Mucosa of gallbladder (tissue), 1 donor: ENCODE data around the gene CCDC78. TPM values are rescaled to one million over a fixed set of nuclear protein-coding genes. Genes with fewer than 3 reads are reported as not detected.
"Not testable (repeated sequence)": the region's sequence is repeated elsewhere in the genome, so short reads cannot be mapped to it uniquely, and the experiment has no call there.

Source experiments
- DNase-seq: peaks from one replicate; pipeline ENCODE4 v3.0.0-alpha.2; 2020; ENCODE audit warnings: low spot score
- total RNA-seq: library from RNA; stranded (reverse); gene quantifications from one replicate; pipeline ENCODE4 v1.2.1, GENCODE V29; 2021
- donor health status: DM: no; HTN: no; CAD: no.

Gene CCDC78
- total RNA-seq, 1 donor from 2014 or later, result 3.3 TPM

DNA sequence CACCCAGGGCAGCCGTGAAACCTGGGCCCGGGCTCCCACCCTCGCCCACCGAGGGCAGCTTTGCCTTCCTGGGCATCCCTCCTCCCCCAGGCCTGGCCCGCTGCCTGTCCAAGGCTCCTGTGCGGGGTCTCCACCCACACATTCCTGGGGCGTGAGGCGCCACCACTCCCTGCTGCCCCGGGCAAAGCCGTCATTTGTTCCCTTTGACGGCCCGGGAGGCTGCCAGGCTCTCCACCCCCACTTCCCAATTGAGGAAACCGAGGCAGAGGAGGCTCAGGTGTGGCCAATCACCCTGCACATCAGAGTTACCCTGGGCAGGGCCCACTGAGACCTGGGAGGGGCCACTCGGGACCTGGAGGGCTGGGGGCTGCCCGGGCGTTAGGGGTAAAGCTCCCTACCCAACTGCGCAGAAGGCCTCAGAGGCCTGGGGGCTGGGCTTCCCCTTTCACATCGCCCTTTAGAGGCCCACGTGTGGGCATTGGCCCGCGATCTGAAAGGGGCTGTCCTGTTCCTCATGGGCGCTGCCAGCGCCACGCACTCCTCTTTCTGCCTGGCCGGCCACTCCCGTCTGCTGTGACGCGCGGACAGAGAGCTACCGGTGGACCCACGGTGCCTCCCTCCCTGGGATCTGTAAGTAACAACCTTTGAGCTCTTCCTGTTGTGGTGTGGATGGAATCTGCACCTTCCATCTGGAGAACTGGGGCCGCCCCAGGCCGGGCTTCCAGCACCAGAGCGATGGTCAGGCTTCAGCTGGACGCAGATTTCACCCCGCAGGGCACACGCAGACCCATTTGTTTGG lies 34.5 kb upstream of the CCDC78 start, which contains the start of gene MSLN:
TSS of gene MSLN (plus strand) at position 190 of the 799 bp plus-strand sequence. CDS start 1,947 bp downstream, outside the sequence.
- DNase-seq, result peak; percentile 40

DNA sequence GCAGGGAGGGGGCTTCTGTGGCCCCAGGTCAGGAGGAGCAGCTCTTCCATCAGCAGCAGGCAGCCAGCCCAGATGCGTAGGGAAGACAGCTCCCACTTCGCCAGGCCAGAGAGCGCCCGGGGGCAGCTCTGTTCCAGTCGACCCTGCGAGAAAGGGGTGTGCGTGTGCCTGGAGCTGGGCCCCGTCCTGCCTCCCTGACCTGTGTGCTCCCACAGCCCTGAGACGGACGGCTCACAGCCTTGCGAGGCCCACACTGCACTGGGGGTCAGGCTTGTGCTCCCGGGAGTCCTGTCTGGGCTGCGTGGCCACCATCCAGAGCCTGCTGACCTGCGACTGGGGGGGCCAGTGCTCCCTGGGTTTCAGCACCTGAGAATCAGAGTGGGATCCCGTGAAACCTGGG lies 33.8 kb upstream of the CCDC78 start:
- DNase-seq, result no peak

DNA sequence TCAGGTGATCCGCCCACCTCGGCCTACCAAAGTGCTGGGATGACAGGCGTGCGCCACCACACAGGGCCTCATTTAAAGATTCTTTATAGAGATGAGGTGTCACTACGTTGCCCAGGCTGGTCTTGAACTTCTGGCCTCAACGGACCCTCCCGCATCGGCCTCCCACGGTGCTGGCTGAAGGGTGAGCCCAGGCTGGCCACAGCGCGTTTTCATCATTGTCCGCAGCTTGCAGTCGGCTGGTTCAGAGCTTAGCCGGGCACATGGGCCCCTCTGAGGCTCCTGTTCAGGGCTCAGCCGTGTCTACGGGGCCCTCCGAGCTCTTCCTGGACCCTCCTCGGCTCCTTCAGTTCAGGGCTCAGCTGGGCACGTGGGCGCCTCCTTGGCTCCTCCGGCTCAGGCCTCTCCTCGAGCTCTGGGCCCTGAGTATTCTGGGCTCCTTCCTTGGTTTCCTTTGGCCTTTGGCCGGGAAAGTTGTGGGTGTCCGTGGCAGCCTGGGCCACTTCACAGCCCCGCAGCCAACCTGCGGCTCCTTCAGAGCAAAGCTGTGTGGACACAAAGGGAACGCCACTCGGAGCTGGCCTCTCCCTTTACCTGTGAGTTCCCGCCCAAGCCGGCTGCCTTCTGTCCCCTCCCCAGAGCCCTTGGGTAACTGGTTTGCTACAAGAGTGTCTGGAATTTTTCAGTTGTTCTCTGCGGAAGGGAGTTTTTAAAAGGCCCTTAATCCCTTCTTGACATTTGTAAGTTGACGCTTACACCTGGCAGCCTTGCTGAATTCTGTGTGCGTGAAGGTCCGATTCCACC lies 33.1 kb upstream of the CCDC78 start:
- no peak for DNase-seq

DNA sequence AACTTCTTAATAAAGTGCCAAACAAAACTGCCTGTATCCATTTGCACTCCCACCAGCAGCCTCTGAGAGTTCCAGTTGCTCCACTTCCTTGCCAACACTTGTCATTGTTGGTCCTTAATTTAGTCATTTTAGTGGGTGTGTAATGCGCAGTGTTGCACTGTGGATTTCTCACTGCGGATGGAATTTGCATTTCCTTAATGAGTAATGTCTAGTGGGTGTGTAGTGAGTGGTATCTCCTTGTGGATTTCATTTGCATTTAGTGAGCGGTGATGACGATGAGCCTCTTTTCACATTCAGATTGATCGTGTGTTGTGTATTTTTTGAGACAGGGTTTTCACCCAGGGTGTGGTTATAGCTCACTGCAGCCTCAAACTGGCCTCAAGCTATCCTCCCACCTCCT lies 30.2 kb upstream of the CCDC78 start:
- DNase-seq, result no peak

DNA sequence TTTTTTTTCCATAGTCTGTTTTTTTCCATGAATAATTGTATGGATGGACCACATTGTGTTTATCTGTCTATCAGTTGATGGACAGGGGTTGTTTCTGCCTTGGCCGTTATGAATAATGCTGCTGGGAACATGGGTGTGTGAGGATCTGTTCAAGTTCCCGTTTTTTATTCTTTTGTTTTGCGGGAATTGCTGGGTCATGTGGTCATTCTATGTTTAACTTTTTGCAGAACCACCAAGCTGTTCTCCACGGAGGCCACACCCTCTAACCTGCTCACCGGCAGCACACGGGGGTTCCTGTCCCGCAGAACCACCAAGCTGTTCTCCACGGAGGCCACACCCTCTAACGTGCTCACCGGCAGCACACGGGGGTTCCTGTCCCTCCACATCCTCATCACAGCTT lies 28.4 kb upstream of the CCDC78 start:
- no peak for DNase-seq

DNA sequence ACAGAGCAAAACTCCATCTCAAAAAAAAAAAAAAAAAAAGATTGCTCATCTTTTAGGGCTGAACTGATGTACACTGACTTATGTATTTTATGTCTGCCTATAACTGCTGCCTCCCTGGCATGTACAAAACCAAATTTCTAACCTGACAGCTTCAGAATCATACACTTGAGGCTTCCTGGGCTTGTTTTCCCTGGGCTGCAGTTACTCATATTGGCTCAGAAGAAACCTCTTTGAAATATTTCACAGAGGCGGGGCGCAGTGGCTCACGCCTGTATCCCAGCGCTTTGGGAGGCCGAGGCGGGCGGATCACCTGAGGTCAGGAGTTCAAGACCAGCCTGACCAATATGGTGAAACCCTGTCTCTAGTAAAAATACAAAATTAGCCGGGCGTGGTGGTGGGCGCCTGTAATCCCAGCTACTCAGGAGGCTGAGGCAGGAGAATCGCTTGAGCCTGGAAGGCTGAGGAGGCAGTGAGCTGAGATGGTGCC lies 27.9 kb upstream of the CCDC78 start:
- not testable (repeated sequence) for DNase-seq

DNA sequence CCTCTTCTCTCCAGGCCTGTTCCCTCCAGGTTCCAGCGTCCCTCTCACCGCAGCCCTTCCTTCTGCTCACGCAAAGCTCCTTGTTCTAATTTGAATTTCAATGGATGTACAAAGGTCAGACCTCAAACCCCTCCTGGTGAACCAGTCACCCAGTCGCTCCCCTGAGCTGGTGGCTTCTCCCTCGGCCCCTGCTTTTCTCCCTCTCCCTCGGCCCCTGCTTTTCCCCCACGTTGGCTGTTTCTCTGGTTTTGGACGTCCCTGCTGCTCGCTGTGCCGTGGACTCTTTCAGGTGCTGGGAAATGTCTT lies 25.7 kb upstream of the CCDC78 start:
- DNase-seq, result no peak

DNA sequence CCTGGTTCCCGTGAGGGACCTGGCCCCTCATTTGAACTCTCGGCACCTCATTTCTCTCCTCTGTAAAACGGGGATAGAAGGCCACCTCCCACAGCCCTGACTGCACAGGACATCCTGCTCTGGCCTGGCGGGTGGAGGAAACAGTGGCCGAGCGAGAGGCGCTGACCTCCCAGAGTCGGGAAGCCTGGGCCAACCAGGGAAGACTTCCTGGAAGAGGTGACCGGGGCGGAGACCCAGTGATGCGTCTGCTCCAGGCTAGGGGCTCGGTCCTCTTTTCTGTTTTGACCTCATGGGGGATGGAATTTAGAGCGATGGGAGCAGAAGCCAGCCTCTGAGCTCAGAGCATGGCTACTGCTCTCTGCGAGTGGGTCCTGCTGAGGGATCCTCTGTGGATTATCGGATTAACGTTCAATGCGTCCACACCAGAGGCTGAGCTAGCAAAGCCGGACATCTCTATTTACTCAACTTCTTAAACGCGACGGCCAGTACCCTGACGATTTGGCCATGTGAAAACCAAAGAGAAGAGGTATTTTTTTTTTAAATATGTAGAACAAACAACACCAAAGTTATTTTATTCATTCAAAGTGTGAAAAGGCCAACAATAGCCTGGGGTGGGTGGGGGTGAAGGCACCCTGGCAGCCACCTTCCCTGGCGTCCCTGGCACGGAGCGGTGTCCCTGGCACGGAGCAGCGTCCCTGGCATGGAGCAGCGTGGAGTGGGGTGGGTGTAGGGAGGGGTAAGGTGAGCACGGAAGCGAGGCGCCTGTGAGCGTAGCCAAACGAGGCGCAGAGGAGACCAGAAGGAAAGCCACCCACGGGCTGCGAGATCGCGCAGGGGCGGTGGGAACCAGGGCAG lies 25.1 kb upstream of the CCDC78 start:
- no peak for DNase-seq

DNA sequence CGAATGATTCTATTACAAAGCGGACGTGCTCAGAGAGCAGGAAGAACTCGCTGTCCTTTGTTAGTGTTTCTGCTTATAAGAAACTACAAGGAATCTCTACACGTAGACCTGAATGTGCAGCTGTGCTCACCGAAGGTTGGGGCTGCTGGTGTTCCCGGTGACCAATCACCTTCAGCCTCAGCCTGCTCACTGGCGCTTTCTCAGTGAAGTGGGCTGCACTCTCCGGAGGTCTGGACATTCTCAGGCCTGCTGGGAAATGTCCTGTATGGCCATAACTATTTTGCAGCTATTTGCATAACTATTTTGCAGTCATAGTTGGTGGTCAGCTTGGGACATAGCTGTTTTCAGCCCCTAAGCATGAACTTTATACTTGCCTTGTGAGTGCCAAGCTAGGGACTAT lies 24.2 kb upstream of the CCDC78 start:
- DNase-seq, result no peak

DNA sequence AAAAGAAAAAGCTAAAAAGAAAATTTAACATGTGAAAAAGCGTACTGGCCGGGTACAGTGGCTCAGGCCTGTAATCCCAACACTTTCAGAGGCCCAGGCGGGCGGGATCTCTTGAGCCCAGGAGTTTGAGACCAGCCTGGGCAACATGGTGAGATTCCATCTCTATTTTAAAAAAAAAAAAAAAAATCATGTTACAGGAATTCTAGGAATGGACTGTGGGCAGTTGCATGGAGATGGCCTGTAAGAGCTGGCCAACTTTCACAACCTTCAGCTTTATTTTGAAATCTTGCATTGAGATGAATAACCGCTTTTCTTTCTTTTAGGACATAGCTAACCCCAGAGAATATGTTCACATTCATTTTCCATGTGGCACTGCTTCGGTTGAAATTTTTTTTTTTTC lies 22.8 kb upstream of the CCDC78 start:
- no peak for DNase-seq

DNA sequence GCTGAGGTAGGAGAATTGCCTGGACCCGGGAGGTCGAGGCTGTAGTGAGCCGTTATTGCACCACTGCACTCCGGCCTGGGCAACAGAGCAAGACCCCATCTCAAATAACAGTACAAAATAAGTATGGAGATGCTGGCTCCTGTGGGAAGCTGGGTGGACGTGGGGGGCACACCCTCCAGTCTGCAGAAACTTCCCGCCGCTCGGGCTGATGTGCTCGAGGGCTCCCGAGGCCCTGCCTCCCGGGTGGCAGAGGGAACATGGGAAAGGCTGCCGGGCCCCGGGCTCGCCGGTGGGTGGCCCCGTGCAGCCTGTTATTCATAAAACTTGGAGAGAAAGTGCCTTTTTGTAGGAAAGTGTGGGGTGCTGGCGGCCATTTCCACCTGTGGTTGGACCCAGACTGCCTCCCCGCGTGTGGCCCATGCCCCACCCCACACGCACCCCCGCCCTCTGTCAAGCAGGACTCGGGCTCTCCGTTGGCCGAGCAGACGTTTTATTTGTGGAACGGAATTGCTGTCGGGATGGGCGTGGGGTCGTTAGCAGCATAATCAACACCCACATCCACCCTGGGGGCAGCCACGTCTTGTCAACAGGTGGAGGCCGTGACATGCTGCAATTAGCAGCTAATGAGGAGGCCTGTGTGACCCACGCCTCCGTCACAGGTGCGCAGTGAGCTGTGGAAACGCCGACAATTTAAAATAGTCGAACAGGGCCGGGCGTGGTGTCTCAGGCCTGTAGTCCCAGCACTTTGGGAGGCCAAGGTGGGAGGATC lies 21.9 kb upstream of the CCDC78 start:
- DNase-seq, result no peak

DNA sequence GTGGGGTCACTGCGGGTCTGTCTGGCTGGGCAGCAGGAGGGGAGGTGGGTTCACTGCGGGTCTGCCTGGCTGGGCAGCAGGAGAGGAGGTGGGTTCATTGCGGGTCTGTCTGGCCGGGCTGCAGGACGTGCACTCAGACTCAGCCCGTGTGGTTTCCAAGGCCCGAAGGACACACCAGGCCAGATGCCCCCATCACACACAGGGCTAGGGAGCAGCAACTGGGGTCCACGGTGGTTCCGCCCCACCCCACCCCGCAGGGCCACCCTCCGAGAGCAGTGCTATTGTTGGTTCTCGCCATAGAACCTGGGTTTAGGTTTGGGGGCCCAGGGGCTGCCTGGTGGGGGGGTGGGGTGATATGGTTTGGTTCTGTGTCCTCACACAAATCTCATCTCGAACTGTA lies 20.4 kb upstream of the CCDC78 start:
- DNase-seq, result no peak

DNA sequence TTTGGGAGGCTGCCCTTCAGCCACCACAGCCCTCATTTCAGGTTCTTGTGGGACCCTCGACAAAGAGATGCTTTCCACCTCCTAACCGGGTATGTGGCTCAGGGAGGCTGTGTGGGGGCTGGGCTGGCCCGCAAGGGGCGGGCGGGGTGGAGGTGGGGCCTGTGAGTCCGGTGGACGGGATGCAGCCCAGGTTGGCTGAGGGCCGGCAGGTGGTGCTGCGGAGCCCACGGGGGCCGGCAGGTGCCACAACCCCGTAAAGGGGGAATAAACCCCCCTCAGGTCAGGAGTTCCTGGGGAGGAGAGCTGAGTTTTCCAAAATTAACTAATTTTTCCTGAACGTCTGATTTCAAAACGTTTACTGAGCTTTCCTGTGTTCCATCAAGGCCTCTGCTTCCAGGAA lies 19.5 kb upstream of the CCDC78 start:
- no peak for DNase-seq

DNA sequence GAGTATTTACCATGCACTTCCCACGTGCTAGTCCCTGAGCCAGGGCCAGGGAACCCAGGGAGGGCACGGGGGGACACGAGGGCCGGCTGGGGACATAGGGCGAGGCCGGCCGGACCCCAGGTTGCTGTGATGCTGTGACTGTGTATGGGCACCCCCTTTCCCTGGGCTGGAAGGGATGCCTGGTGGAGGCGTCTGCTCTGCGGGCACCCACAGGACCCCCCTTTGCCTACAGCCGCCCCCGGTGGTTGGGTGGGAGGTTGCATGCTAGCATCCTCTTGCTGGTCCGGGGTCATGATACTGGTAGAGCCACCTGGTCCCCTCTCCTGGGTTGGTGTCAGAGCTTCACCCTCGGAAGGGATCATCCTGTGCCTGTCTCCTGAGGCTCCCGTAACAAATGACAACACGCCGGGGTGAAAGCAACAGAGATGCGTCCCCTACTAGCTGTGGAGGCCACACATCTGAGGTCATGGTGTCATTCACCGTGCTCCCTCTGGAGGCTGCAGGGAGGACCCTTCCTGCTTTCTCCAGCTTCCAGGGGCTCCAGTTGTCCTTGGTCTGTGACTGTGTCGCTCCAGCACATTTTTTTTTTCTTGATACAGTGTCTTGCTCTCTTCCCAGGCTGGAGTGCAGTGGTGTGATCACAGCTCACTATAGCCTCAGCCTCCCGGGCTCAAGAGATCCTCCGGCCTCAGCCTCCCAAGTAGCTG lies 17.7 kb upstream of the CCDC78 start:
- DNase-seq, result no peak

DNA sequence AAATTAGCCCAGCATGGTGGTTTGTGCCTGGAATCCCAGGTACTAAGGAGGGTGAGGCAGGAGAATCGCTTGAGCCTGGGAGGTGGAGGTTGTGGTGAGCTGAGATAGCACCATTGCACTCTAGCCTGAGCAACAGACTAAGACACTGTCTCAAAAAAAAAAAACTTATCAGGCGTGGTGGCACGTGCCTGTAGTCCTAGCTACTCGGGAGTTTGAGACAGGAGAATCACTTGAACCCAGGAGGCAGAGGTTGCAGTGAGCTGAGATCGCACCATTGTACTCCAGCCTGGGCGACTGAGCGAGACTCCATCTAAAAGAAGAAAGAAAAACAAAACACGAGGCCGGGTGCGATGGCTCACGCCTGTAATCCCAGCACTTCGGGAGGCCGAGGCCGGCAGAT lies 16.7 kb upstream of the CCDC78 start:
- DNase-seq, result not testable (repeated sequence)

DNA sequence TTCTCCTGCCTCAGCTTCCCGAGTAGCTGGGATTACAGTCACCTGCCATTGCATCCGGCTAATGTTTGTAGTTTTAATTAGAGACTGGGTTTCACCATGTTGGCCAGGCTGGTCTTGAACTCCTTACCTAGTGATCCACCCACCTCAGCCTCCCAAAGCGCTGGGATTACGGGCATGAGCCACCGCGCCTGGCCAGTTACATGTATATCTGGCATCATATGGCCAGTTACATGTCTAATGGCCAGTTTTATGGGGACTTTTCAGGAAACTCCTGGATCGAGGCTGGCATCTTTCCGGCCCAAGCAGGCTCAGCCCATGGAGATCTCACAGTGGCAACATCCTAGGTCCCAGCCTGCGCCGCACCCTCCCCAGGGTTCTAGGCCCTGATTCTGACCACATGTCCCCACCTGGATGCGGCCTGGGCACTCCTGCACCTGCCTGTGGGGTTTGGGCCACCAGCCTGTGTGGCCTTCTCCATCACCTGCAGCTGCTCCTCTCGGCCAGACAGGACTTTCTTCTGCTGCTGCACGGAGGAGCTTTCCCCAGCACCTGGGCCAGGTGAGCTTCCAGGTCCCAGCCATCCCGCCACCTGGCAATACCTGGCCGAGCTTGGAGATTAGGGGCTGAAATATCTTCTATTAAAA lies 15.9 kb upstream of the CCDC78 start:
- DNase-seq, result no peak

DNA sequence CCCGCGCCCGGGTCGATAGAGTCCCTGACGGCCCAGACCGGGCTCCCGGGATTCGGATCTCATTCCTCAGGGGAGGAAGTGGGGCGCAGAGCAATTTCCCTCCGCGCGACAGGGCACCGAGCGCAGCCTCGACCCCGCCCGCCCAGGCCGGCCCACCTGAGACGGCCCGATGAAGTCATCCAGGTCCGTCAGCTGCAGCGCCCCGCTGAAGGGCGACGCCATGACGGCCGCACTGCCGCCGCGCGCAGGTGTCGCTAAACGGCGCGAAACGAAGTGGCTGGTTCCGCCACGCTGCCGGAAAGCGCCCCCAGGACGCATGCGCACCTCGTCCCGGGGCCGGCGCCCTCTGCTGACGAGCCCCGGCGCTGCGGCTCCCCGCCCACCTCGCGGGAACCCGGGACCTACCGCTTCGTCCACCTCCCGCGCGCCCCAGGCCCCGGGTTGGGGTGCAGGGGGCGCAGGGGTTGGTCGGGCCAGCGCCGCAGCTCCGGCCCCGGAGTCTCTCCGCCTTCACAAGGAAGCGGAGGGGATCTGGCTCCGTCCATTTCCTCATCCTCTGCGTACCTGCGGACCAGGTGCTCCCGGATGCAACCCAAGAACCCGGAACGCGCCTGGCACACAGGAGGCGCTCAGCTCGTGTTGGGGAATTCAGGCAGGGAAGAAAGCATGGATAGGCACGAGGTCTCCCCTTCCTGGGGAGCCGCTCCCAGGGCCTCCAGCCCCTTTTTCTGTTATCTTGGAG lies 14.7 kb upstream of the CCDC78 start, which contains the start of gene CIAO3:
TSS of gene CIAO3 (minus strand) at position 234 of the 742 bp plus-strand sequence. CDS start at position 222, 12 bp downstream.
- peak; percentile 90 for DNase-seq

DNA sequence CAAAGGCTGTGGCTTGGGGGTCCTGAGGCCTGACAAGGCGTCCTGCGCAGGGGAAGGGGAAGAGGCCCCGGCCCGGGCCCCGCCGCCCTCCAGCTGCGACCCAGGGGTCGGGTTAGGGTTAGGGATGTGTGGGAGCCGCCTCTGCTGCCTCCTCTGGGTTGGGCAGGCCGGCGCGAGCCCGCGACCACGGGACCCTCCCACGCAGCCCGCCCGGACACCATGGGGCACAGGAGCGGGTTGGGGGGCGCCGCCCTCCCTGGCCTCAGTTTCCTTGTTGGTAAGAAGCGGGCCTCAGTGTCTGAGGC lies 14.2 kb upstream of the CCDC78 start:
- DNase-seq, result no peak
